Stimulated activated CD8-positive, alpha-beta memory T cell treated with anti-CD3 and anti-CD28 coated beads, Interleukin-7, amount 100 ng/mL, for 48 hours (primary cell): ENCODE data around the gene GJA3.

Source experiments
- DNase-seq, 2 donors: peaks; one replicate each; pipeline ENCODE4 v3.0.0-alpha.2; 2020; ENCODE audit warnings: low read depth in 1 of 2; ENCODE audit errors: extremely low read depth in 1 of 2

GJA3 gene

DNA sequence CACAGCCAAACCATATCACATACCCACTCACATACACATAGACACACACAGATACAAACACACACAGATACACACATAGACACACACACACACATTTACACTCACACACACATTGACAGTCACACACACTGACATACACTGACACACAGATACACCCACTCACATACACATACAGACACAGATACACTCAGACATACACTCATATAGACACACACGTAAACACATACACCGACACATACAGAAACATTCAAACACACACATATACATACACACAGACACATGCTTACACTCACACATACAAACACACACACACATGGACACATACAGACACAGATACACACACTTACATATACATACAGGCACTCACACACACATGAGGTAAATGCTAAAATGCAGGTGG, 30.2 kb downstream of the GJA3 start:
- DNase-seq: no peak

DNA sequence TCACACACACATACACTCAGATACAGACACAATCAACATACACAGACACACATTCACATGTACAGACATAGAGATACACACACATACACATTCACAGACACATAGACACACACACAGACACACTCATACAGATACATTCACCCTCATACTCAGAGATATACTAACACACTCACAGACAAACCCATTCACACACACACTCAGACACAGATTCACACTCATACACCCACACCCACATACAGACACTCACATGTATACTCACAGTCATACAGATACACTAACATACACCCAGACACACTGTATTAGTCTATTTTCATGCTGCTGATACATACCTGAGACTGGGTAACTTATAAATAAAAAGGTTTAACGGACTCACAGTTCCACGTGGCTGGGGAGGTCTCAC, 30.8 kb downstream of the GJA3 start:
- DNase-seq: no peak

DNA sequence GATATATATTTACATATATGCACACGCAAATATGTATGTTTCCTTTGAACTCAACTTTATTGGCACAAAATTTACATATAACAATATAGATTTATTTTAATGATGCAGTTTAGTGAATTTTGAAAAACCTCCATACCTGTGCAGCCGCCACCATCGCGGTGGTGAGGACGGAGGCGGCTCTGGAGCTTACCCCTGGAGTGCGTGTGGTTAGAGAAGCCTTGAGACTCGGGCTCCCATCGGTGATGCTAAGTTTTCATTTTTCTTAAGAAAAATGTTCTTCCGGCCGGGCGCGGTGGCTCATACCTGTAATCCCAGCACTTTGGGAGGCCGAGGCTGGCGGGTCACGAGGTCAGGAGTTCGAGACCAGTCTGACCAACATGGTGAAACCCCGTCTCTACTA, 31.8 kb downstream of the GJA3 start:
- DNase-seq: no peak

DNA sequence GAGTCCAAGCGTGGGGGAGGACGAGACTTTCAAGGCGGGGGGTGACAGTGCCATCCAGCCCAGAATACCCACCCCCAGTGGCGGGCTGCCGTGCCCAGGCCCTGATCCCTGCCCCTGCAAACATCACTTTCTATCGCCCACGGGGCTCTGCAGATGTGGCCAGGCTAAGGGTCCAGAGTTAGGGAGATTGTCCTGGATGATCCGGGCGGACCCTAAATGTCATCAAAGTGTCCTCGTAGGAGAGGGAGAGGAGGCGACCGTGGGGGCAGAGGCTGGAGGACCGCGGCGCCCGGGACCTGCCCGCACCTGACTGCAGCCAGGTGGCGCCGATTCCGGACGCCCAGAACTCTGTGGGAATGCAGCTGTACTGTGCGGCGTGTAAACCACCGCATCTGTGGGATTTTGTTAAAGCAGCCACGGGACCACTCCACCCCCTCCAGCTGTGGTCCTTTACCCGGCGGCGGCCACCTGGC, 32.4 kb downstream of the GJA3 start:
- DNase-seq: no peak

DNA sequence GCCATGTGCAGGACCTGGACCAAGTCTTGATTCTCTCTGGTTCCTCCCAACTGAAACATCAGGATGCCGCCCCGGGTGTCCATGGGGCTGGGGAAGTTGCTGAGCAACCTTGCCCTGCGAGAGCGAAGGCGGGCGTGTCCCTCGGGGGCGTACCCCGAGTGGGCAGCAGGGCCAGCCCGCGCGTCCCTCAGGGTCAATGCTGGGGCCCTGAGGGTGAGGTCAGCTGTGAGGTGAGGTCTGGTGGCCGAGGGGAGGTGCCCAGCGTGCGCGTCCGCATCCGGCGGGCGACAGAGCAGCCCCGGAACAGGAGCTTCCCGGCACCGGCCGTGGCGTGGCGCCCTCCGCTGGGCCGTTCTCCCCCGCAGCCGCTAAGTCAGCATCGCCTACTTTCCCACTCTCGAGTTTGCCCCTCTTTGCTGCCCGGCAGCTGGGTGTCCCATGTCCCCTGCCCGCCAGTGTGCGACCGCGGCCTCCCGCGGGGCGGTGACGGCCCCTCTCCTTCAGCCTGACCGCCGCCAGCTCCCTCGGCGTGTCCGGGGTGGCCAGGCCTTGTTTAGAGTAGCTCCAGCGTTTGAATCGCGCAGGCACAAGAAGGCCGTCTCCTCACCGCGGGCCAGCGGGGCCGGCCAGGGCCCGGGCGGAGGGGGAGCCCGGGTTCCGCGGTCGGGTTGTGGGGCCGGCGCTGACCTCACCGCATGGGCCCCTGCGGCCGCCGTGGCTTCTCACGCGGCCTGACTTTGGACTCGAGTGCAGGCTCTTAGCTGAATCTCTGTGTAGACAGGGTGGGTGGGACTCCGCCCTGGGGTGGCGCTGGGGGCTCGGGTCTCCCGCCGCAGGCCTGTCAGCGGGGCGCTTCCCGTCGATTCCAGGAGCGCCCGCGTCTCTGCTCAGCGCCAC, 33.0 kb downstream of the GJA3 start:
- no peak for DNase-seq

DNA sequence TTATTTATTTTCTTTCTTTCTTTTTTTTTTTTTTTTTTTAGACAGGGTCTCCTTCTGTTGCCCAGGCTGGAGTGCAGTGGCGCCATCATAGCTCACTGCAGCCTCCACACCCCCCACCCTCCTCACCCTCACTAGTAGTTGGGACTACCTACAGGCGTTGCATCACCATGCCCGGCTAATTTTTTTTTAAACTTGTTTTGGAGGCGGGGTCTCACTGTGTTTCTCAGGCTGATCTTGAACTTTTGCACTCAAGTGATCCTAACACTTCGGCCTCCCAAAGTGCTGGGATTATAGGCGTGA, 33.6 kb downstream of the GJA3 start:
- no peak for DNase-seq

DNA sequence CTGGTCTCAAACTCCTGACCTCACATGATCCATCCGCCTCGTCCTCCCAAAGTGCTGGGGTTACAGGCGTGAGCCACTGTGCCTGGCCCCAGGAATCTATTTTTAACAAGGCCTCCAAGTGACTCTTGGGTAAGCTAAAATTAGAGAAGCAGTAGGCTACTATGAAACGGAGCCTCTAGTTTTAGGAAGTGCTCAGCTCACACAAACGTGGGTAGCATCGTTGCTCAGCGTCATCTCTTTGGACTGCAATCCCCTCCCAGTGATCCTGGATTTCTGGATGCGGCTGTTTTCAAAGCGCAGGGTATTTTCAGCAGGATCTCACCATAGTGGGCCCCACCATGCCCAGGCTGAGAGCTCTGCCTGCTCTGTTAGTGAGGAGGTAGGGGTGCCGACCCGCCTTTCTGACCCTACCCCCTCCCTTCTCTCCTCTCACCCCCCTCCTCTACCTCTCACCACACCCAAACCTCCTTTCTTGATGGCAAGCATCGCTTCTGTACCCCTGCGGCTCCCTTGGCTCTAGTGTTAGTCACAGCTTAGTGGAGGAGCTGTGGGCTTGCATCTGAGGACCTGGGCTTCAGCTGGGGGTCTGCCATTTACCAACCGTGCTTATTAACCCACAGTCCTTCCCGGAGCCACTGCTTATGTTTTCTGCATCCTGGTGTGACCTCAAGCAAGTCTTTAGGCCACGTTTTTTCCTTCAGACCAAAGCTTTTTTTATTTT, 34.2 kb downstream of the GJA3 start:
- no peak for DNase-seq

DNA sequence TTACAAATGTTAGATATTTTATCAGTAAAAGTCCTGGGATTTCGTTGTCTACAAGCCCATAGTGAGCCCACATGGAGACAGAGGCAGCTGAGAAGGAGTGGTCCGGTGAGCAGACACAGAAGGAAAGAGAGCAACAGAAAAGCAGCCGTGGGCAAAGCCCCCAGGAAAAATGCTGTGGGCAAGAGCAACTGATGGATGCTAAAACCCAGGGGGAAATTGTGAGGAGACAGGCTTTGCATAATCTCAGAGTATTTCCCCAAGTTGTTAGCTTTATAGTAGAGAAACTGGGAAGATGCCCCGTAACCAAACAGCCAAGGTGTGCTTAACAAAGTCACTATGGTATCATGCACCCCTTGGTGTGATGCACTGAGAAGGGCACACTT, 35.1 kb downstream of the GJA3 start:
- DNase-seq: no peak

DNA sequence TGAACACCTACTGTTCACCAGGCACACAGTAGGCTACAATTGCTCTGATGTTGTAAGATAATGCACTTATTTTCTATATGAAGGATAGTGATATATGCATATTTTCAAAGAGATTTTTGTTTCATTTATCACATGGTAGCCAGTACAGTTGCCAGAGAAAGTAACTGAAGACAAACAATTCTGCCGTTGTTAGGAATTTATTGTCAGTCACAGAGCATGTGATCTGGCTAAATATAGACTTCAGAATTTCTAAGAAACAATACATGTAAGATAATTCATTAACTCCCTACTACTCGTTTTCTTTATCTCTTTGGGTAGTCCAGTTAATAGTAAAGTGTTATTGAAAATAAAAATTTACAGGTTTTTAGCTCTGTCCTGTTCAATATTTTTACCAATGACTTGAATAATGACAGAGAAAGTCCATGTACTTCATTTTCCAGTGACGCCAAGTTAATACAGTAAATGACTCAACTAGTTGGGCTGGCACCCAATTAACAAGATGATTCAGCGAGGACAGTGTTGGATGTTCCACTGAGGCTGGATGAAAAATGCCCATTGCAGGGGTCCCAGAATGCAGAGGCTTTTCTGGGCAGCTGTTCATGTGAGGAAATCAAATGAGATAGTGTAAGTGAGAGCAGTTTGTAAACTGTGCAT, 35.6 kb downstream of the GJA3 start:
- no peak for DNase-seq

DNA sequence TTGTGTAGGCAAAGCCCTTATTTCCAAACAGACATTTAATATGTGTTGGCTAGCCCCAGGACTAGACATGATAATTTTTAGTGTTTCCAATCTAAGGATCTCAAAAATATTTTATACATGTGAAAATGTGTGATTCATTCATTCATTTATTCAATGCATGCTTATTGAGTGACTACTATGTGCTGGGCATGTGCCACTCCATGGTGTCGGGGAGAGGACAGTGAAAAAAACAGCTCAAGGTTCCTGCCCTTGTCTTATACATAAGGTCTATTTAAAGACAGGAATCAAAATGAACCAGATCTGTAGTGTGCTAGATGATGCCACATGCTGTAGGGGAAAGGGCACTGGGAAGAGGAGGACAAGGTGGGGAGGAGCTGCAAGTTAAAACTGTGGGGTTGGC, 36.5 kb downstream of the GJA3 start:
- no peak for DNase-seq

DNA sequence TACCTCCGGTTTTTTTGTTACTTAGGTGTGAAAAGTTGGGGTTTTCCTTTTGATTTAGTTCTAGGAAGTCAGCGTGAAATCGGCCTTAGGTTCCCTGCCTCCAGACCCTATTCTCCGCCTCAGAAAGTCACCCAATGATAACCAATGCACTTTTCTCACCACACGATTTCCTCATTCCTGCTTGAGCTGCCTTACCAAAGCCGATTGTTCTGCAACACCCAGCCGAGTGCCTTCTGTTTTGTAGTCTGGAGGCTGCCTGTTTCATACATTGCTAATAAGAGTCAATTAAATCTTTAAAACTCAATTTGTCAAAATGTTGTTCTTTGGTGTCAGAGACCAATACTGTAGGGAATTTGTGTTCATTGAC, 39.7 kb downstream of the GJA3 start:
- no peak for DNase-seq

DNA sequence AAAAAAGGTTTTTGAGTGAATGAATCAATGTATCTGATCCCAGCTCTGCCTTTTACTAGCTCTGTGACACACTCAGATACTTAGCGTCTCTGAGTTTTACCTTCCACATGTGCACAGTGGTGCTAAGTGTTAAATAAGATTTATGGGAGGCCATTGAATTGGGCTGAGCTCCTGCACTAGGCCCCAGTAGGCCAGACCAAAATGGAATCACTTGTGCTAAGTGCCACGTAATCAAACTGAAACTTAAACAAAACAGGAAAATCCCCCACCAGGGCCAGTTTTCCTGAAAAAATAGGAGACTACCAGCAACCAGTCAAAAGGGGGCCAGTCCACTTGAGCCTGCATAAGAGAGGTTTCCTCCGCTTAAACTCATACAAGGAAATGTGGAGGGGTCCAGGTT, 40.9 kb downstream of the GJA3 start:
- no peak for DNase-seq

DNA sequence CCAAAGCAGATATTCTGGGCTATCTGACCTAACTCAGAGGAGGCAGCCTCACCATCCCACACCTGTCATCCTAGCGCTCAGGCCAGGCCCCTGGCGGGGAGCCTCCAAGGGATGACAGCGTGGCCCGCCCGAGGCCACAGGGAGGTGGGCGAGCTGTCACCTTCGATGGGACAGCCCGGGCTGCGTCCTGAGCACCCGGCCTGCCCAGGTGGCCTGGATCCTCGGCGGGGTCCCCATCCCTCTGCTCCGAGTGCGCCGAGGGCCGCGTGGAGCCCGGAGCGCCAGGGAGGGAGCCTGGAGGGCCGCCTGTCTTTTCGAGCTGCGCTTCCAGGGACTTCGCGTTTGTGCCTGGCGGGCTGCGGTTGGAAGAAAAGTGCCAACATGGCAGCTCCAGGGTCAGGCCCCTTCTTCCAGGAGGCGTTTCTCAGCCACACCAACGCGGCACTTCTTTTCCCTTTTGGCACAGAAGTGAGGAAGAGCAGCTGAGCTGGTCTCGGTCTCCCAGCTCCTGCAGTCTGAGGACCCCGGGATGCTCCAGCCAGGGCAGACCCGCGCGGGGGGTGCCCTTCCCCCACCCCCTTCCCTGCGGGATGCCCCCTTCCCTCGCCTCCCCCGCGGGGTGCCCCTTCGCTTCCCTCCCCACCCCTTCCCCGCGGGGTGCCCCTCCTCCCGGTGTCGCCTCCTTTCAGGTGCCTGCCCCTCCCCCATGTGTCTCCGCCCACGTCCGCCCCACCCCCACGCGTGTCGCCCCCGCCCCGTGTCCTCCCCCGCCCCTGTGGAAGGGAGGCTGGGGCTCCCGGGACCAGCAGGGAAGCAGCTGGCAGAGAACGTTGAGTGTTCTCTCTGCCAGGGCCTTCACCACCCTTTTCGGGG, 42.3 kb downstream of the GJA3 start:
- no peak for DNase-seq

DNA sequence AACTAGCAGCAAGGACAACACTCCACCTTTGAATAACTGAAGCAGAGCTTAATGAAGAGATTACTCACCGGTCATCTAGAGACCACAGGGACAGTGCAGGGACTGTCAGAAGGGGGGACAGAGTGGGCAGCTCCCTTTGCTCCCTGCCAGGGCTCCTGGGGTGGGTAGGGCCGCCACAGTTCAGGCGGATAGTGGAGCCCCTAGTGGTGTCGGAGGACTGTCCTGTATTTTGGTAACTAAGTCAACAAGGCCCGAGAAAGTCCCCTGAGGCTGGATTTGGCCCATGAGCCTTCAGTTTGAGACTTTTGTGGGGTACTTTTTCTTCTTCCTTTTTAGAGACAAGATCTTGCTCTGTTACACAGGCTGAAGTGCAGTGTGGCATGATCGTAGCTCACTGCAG, 44.6 kb downstream of the GJA3 start:
- no peak for DNase-seq

DNA sequence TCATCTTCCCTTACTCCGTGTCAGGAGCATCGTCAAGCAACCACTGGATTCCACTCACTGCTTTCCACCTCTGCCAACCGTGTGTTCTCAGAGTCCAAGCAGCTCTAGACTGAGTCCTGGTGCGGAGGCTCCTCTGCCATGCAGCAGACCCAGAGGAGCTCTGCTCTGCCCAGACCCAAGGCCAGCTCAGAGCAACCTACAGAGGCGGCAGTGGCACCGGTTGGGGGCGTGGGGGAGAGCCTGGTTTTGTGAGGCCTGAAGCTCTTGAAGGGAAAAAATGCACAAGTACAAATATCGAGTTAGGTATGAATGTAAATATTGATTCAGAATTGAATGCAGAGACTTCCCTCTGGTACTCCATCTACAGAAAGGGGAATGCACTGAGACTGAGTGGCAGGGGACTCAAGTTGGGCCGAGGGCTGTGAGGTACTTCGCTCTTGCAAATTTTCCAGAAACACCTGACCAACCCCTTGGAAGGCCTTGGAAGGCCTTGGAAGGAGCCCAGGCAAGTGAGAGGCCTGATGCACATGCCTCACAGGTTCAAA, 46.7 kb downstream of the GJA3 start:
- no peak for DNase-seq

DNA sequence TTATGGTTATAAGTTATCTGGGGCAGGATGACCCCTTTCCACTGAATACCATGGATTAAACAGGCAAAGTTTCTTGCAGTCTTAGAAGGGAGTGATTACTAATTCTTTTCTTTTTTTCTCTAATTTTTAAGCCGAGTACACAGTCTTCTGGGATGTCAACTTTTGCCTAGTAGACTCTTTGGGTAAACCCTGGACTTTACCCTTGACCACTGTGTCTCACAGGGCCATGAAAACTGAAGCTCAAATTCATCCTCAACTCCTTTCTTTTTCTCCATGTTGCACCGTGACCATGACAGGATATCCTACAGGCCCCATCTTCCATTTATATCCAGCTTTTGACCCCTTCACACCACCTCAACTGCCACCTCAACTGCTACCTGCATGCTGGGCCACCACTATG, 51.8 kb downstream of the GJA3 start:
- no peak for DNase-seq

DNA sequence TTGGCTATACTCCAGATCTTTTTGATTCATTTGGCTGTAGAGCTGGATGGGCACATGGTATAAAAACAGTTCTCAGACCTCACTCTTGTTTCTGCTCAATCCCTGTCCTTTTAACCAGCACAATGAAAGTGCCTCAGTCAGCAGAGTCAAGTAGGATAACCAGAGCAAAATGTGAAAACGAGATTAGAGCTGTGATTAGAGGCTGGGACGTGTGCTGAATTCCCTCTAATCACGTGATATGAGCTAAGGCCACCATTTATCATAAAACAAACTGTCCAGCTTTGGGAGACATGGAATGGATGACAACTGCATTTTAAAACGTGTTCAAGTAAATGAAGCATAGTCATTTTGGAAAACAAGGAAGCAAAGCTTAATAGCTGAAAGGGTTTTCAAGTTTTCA, 54.1 kb downstream of the GJA3 start:
- DNase-seq: no peak

DNA sequence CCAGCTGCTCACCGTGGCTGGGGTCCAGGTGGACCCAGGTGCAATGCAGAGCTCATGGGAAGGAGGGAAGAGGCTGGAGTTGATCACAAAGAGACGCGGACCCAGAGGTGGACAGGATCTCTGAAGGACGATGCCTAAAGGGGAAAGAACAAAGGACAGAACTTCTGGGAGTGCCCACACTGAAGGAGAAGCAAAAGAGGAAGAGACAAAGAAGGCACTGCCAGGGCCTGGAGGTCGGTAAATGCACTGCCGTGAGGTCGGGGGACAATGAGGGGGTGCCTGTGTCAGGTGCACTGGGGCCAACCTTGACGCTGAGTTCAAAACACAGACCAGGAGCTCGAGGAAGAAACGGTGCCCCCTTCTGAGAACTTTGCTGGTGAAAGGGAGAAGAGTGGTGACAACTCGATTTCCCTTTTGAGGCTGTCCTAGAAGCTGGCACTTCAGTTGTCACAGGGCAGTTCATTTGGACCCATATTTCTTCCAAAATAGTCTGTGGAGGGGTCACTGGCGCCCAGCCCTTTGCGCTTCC, 55.6 kb downstream of the GJA3 start:
- DNase-seq: no peak

DNA sequence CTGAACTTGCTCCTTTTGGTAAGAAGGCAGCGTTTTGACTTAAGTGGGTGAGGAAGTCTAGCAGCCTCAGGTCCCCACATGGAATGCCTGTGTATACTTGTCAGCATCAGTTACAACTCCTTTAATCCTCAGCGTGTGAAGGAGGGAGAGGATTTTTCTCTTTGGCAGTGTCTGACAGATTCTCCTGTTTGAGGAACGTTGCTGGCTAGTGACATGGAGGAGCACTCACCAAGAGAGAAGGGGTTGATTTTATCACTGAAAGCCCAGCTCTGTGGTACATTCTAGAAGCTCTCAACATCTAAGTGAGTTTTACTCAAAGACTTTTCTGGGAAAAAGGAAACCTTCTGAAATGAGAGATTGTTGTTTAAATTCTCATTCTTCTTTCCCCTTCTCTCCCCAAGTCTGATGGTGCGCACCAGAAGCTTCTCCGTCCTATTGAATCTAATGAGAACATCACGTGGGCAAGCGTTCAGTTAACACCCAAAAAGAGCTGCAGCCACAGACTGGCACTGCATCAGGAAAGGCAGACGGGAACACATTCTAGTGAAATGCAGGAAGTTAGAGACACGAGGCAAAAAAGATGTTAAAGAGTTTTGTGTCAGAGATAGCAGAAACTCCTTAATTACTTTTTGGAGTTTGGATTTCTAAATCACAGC, 58.2 kb downstream of the GJA3 start:
- no peak for DNase-seq
